HG03575 (cell line): ENCODE results near the gene SH3RF1.
A peak's percentile ranks its signal among the peaks of the same experiment; 100 is the strongest.

Source experiments
- ATAC-seq: cut with Tn5 transposase; IDR thresholded peaks from one replicate; pipeline ENCODE4 v1.9.1; 2021; ENCODE audit not compliant: unreplicated experiment, insufficient number of reproducible peaks, low FRiP score; ENCODE audit errors: extremely low read depth

The SH3RF1 gene

GRCh38 chr4:169064296-169064695 is 206.5 kb downstream of the SH3RF1 start:
- ATAC-seq = no peak

- ATAC-seq = no peak
Observed at GRCh38 chr4:169063441-169063840, 207.3 kb downstream of the SH3RF1 start.

DNA sequence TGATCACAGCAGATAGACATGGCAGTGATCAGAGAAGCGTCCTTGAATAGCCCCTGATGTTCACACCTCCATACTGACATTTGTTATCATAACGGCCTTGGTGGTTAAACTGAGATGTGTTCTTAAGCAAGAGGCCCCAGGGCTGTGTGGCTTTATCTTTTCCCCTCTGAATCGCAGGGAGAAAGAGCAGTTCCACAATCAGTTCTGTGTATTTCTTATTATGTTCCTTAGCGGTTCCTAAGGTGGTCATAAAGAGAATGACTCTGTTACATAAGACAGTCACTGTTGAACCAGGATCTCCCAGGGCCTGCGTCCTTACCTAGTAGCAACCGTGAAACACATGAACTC is 207.9 kb downstream of the SH3RF1 start:
- ATAC-seq = no peak

- no peak for ATAC-seq
Observed at GRCh38 chr4:169061386-169061785, 209.4 kb downstream of the SH3RF1 start.

GRCh38 chr4:169060391-169061091 is 210.2 kb downstream of the SH3RF1 start:
- ATAC-seq = no peak

DNA sequence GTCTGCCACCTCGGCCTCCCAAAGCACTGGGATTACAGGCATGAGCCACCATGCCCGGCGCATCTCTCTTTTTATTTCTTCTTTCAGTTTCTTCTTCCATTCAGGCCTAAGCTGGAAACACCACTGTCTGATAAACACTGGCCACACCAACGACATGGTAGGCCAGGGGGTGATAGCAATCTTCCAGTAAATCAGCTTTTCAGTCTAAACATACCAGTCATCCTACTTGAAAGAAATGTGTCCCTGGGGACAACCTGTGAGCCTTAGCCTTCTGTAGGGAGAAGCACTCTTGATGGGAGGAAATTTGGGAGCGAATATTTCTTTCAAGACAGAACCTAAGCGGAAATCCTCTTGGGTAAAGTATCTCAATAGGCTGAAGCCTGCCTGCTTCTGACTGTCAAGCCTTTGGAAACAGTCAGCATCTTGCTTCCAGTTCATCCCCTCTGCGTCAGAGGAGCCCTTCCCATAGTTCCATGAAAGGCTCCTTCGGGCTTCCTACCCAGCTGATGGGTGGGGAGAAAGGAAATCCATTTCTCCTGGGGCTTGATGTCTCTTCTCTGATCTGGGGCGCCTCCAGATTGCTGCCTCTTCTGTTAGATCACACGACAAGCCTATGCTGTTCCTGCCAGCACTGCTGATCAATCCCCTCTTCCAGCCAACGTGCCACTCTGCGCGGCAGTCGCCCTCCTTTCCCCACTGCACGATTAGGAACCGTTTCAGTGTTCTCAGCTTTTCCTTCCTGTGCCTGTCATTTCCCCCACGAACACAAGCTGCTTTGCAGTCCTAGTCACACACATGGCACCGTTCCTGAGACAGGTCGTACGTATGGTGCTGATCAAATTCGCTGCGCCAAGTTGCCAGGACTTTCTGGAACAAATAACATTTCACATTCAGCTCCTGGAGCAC is 211.2 kb downstream of the SH3RF1 start:
- ATAC-seq = no peak

DNA sequence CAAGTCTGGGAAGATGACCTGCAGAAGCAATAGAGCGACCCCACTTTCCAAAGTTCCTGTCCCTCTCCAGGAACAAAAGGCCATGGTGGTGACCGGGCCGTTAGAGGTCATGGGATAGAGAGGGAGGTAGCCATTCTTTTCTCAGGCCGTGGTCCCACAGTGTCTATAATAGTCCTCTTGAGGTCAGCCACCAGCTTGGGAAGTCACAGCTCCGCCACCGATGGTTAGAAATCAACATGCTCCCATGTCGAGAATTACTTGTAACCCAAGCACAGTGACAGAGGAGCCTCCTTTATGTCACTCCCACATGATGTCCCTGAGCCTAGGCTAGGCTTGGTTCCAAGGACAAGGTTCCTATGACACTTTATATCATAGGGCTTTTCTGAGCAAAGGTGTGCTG is 212.4 kb downstream of the SH3RF1 start:
- ATAC-seq = no peak

DNA sequence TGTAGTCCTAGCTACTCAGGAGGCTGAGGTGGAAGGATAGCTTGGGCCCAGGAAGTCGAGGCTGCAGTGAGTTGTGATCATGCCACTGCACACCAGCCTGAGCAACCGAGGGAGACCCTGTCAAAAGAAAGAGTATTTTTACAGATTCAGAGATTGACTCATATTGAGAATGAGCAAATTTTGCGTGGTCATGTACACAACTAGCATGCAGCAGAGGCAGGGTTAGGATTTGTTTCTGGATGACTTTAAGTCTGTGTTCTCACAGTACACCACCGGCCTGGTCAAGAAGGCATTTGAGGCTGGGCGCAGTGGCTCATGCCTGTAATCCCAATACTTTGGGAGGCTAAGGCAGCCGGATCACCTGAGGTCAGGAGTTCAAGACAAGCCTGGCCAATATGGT is 215.9 kb downstream of the SH3RF1 start:
- peak; percentile 87 for ATAC-seq

DNA sequence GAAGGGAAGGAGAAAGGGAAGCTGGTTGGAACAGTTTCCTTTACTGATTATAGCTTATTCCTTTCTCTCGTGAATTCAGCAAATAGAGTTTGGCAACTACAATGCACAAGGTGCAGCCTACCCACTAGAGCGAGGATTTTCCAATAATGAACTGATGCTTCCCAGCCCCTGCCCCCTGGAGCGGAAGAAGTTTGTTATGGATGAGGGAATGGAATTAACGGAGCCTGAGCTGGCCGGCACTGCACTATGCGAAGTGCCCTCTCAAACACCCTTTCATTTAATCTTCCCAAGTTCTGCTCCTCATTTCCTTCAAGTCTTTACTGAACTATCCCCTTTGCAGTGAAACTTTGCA is 218.2 kb downstream of the SH3RF1 start:
- ATAC-seq = no peak

GRCh38 chr4:169051761-169052593 is 218.8 kb downstream of the SH3RF1 start:
- ATAC-seq = no peak

DNA sequence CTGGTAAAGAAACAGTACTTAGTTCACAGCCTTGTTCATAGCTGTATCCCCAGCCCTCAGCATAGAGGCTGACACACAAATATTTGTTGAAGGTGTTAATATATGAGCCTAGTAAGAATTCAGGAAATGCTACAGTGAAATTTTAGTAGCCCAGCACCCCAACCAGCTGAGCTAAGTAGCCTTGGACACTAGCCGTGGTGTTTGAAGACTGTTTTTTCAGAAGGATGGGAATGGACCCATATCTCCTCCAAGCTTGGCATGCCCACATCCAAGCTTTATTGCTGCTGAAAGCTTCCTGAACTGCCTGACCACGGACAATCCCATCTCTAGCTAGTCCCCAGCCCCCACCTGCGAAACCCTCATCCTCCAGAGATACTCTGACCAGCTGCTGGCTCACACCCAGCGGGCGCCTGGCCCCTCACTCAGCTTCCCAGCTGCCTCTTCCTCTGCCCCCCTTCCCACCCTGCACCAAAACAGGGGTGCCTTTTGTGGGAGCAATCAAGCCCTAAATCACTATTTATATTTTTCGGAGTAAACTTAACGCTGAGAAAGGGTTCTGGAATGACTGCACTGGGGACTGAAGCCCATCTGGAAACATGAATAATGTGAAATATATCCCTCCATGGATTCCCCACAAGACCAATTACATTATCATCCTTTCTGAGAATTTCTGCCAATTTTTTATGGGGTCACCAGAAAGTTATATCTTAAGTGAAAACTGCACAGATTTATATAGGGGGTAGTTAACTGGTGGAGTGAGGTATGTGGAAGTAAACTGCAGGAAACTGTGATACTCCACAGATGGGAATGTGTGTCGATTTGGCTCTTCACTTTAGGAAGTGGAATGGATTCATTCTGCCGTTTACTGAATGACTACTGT is 219.6 kb downstream of the SH3RF1 start:
- no peak for ATAC-seq

DNA sequence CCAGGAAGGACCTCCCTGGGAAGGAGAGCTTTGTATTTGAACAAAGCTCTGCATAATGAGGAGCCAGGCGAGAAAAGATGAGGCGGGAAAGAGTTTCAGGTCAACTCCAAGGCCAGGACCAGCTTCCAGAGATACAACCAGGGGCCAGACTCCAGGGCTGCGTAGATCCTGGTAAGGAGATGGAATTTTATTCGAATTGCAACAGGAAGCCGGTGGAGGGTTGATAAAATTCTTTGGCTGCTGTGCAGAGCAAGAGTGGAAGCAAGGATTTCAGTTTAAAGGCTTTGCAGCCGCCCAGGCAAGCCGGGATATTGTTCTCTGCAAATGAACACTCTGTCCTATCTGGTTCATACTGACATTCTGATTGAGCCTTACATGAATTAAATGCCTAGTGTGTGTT is 220.5 kb downstream of the SH3RF1 start:
- no peak for ATAC-seq

- no peak for ATAC-seq
Observed at GRCh38 chr4:169048868-169049414, 221.8 kb downstream of the SH3RF1 start.

- ATAC-seq = no peak
Observed at GRCh38 chr4:169047956-169048355, 222.8 kb downstream of the SH3RF1 start.

DNA sequence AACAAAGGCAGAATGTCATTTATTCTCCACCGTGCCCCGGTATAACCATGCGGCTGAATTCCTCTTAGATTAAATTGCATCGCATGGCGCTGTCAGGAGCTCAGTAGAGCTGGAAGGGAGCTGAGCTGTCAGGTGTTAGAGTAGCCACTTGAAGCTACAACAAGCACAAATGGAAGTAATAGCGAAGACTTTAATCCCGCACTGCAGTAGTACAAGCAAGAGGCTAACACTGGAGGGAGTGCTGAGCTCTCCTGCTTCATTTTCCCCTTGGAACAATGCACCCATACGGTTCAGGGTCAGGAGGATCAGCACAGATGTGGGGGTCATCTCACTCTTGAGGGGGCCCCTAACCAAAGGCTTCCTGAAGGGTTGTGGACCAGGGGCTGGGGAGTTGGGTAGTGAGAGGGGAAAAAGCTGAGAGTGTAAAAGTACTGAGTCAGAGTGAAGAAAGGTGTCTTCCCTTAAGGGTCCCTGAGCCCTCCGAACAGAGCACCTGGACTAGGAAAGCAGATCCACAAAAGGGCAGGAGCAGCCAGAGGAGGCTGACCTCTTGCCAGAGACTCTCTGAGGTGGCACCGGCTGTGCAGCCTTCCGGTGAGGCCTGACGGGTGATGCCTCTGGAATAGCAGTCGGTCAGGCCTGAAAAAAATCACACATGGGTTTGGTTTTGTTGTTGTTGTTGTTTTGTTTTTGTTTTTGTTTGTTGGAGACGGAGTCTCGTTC is 224.7 kb downstream of the SH3RF1 start:
- no peak for ATAC-seq

GRCh38 chr4:169044714-169045447 is 225.9 kb downstream of the SH3RF1 start:
- ATAC-seq = no peak
